GM12878 (cell line): Measurements from ENCODE around the gene TBCK. TPM values are rescaled to one million over a fixed set of nuclear protein-coding genes. Genes with fewer than 3 reads are reported as not detected.

Source experiments
- ATAC-seq: fragments of 200-7000 bp; cut with Tn5 transposase; 3 replicates; pipeline ENCODE4 v1.9.1; 2020; ENCODE audit warnings: mild to moderate bottlenecking, moderate library complexity
- BruUV-seq: library from RNA; stranded (reverse); fragments of 400-500 nt; replicated peaks from 2 replicates; lab custom pipeline; 2021; lab: Mats Ljungman, UMichigan
- CTCF ChIA-PET: fragments of 300-600 bp; sonication (Branson Sonifier 250); formaldehyde crosslinking; extraction: SDS; loops from one replicate; lab custom pipeline; 2021; ENCODE audit warnings: inconsistent platforms; lab: Yijun Ruan, JAX
- POLR2A ChIA-PET: fragments of 350-600 bp; formaldehyde crosslinking; extraction: SDS; loops from one replicate; lab custom pipeline; 2021; ENCODE audit warnings: inconsistent platforms; lab: Charles Lee
- RAD21 ChIA-PET: fragments of 300-600 bp; sonication (Branson Sonifier 250); formaldehyde crosslinking; loops from one replicate; lab custom pipeline; 2023; ENCODE audit warnings: antibody characterized with exemption; ENCODE audit not compliant: unreplicated experiment; lab: Charles Lee
- SMC1A ChIA-PET: fragments of 300-600 bp; sonication (Branson Sonifier 250); formaldehyde crosslinking; loops from one replicate; lab custom pipeline; 2023; ENCODE audit not compliant: unreplicated experiment, uncharacterized antibody; lab: Charles Lee
- DNase-seq: peaks from one replicate; pipeline ENCODE4 v3.0.0-alpha.2; 2011; ENCODE audit warnings: low read depth, low spot score
- FAIRE-seq: peaks from 3 replicates; lab custom pipeline; 2011; peaks lifted over from hg19 to GRCh38; lab: Jason Lieb, UNC
- H2AFZ ChIP-seq: 2 replicates; pipeline ENCODE4 v1.6.0; 2011; ENCODE audit warnings: low read depth, low read length, control low read depth; ENCODE audit not compliant: control insufficient read depth
- H3K27ac ChIP-seq: 2 replicates; pipeline ENCODE4 v1.5.1; 2011; ENCODE audit warnings: control low read depth; ENCODE audit not compliant: control insufficient read depth, insufficient read depth
- H3K27me3 ChIP-seq, 2 experiments: replicated peaks in 1 of 2; 2 replicates each; pipeline versions ENCODE4 v1.6.0 to v1.6.1; 2011; ENCODE audit warnings: low read length in 1 of 2; ENCODE audit not compliant: control insufficient read depth in 2 of 2, insufficient read depth in 2 of 2
- H3K36me3 ChIP-seq, 2 experiments: 2 replicates each; pipeline ENCODE4 v1.5.1; 2011; ENCODE audit warnings: low read length in 1 of 2; ENCODE audit not compliant: control insufficient read depth in 2 of 2, insufficient read depth in 2 of 2
- H3K4me1 ChIP-seq: 2 replicates; pipeline ENCODE4 v1.6.1; 2011; ENCODE audit warnings: mild to moderate bottlenecking, low read length, moderate library complexity, mixed read lengths; ENCODE audit not compliant: control insufficient read depth, insufficient read depth
- H3K4me2 ChIP-seq: 2 replicates; pipeline ENCODE4 v1.6.0; 2011; ENCODE audit warnings: control low read depth; ENCODE audit not compliant: control insufficient read depth, insufficient read depth
- H3K4me3 ChIP-seq: fragments of 200-600 bp; sonication (generic); 2 replicates; pipeline ENCODE4 v1.5.1; 2016
- H3K79me2 ChIP-seq: 2 replicates; pipeline ENCODE4 v1.6.0; 2011; ENCODE audit warnings: low read length; ENCODE audit not compliant: control insufficient read depth, insufficient read depth
- H3K9ac ChIP-seq: 2 replicates; pipeline ENCODE4 v1.8.0; 2011; ENCODE audit warnings: low read length, control low read depth, mixed read lengths; ENCODE audit not compliant: control insufficient read depth, insufficient read depth
- H3K9me3 ChIP-seq: replicated peaks from 3 replicates; pipeline ENCODE4 v1.5.1; 2011; ENCODE audit warnings: mild to moderate bottlenecking, low read length; ENCODE audit not compliant: control insufficient read depth, insufficient read depth
- H4K20me1 ChIP-seq: 2 replicates; pipeline ENCODE4 v1.6.0; 2011; ENCODE audit not compliant: control insufficient read depth, insufficient read depth
- ATF7 ChIP-seq: fragments of 450-650 bp; IDR thresholded peaks from 2 replicates; pipeline ENCODE4 v1.6.1; 2016; ENCODE audit warnings: low read depth, mild to moderate bottlenecking
- BACH1 ChIP-seq: fragments of 450-650 bp; IDR thresholded peaks from 2 replicates; pipeline ENCODE4 v1.6.1; 2017; ENCODE audit warnings: mild to moderate bottlenecking, borderline replicate concordance
- BHLHE40 ChIP-seq, 2 experiments: fragments of 450-650 bp in 1 of 2; IDR thresholded peaks; 2 replicates each; pipeline ENCODE4 v1.6.1; 2011 to 2017; ENCODE audit warnings: low read depth in 2 of 2, borderline replicate concordance in 1 of 2, improper control_type of control experiment in 1 of 2, low read length in 1 of 2, mild to moderate bottlenecking in 1 of 2
- FOXK2 ChIP-seq: fragments of 450-650 bp; IDR thresholded peaks from 2 replicates; pipeline ENCODE4 v1.6.1; 2017; ENCODE audit warnings: mild to moderate bottlenecking, moderate library complexity
- HDAC2 ChIP-seq: fragments of 200-600 bp; sonication (generic); IDR thresholded peaks from 2 replicates; pipeline ENCODE4 v1.6.1; 2017
- IKZF2 ChIP-seq, 2 experiments: fragments of 450-650 bp; IDR thresholded peaks; 2 replicates each; pipeline ENCODE4 v1.6.1; 2017; ENCODE audit warnings: mild to moderate bottlenecking in 2 of 2, moderate library complexity in 2 of 2
- NBN ChIP-seq: fragments of 450-650 bp; IDR thresholded peaks from 2 replicates; pipeline ENCODE4 v1.6.1; 2016
- NFYB ChIP-seq: IDR thresholded peaks from 2 replicates; pipeline ENCODE4 v1.6.1; 2011; ENCODE audit warnings: low read depth, mild to moderate bottlenecking, low read length, improper control_type of control experiment, moderate library complexity; ENCODE audit not compliant: insufficient read depth
- NRF1 ChIP-seq: conservative IDR thresholded peaks from 2 replicates; pipeline ENCODE4 v1.6.1; 2011; ENCODE audit warnings: mild to moderate bottlenecking, low read depth, low read length, improper control_type of control experiment
- POLR2A ChIP-seq: IDR thresholded peaks from 2 replicates; pipeline ENCODE4 v1.6.1; 2011; ENCODE audit warnings: low read depth, mild to moderate bottlenecking, low read length
- RFX5 ChIP-seq: IDR thresholded peaks from 2 replicates; pipeline ENCODE4 v1.6.1; 2011; ENCODE audit warnings: low read depth, low read length, improper control_type of control experiment
- ZBED1 ChIP-seq: IDR thresholded peaks from 2 replicates; pipeline ENCODE4 v1.6.1; 2016; ENCODE audit warnings: borderline replicate concordance
- ZNF217 ChIP-seq: fragments of 450-650 bp; IDR thresholded peaks from 2 replicates; pipeline ENCODE4 v1.6.1; 2017; ENCODE audit warnings: antibody characterized with exemption, mild to moderate bottlenecking
- in situ Hi-C: fragments of 300-500 bp; cut with MboI; formaldehyde crosslinking; loops from 9 replicates; pipeline ENCODE4 v1.14.3; 2018; ENCODE audit warnings: mixed read lengths
- intact Hi-C: fragments of 100-400 bp; cut with micrococcal nuclease; formaldehyde crosslinking; loops from one replicate; pipeline ENCODE4 v1.14.2; 2022; ENCODE audit not compliant: unreplicated experiment
- polyA plus RNA-seq, 11 experiments: library from polyadenylated mRNA; depleted of rRNA in 4 of 11; unstranded in 6 of 11; stranded (reverse) in 5 of 11; fragments of >200 nt; fragmentation: Nextera tagmentation in 4 of 11; fragmentation: Illumina TruSeq in 1 of 11; extraction: Ambion mirVana in 4 of 11; extraction: Trizol in 1 of 11; gene quantifications; 1 replicate in 1 of 11; 2 replicates in 10 of 11; pipeline versions ENCODE4 v1.2.1 to v1.2.3, GENCODE V29; 2011 to 2016; ENCODE audit warnings: inconsistent platforms in 2 of 11, missing spikeins in 2 of 11, low read depth in 1 of 11
- total RNA-seq, 4 experiments: library from RNA; depleted of rRNA in 3 of 4; stranded (reverse); fragments of >200 nt in 3 of 4; fragmentation: Illumina TruSeq in 1 of 4; extraction: Trizol in 1 of 4; gene quantifications; 2 replicates each; pipeline versions ENCODE4 v1.2.1 to v1.2.3, GENCODE V29; 2013 to 2021
- TF ChIP-seq, protein P1 (sequence below): fragments of 450-650 bp; IDR thresholded peaks from 2 replicates; pipeline ENCODE4 v1.6.1; 2017; ENCODE audit warnings: borderline replicate concordance
- TF ChIP-seq, protein P2 (sequence below): IDR thresholded peaks from 2 replicates; pipeline ENCODE4 v1.6.1; 2012; ENCODE audit warnings: low read depth, low read length, improper control_type of control experiment
- TF ChIP-seq, protein P3 (sequence below): fragments of 150-350 bp; IDR thresholded peaks from 2 replicates; pipeline ENCODE4 v1.6.1; 2014; ENCODE audit warnings: mild to moderate bottlenecking, low read depth, low read length
- TF ChIP-seq, protein P4 (sequence below): IDR thresholded peaks from 2 replicates; pipeline ENCODE4 v1.6.1; 2011; ENCODE audit warnings: low read depth, low read length, improper control_type of control experiment, borderline replicate concordance
- TF ChIP-seq, protein P5 (sequence below): IDR thresholded peaks from 2 replicates; pipeline ENCODE4 v1.6.1; 2011; ENCODE audit warnings: borderline replicate concordance, low read depth, mild to moderate bottlenecking, moderate library complexity, mixed read lengths, low read length; ENCODE audit not compliant: insufficient read depth; ENCODE audit errors: extremely low read length

TBCK gene
- total and polyA plus RNA-seq, 10 of the 15 experiments (the other 5 are each of a cell fraction or from before 2014, with no cell fraction given) = 4.1 to 30.3 (median 20.2) TPM

DNA sequence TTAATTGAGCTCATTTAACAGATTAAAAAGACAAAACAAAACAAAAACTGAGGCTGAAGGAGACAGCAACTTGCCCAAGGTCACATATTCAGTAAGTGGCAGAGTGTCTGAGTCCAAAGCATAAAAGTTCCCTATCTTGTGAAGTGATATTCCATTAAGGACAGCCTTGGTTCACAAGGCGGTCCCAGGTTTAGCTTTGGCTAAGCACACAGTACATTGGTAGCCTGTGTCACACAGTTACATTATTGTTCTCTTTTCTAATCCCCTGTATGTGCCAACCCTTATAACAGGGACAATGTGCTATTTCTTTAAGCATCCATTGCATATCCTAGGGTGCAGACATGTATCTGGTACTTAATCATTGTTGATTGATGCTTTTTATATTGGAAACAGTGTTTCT, 280.8 kb downstream of the TBCK start (continued):
- TF ChIP-seq, protein P1, sequence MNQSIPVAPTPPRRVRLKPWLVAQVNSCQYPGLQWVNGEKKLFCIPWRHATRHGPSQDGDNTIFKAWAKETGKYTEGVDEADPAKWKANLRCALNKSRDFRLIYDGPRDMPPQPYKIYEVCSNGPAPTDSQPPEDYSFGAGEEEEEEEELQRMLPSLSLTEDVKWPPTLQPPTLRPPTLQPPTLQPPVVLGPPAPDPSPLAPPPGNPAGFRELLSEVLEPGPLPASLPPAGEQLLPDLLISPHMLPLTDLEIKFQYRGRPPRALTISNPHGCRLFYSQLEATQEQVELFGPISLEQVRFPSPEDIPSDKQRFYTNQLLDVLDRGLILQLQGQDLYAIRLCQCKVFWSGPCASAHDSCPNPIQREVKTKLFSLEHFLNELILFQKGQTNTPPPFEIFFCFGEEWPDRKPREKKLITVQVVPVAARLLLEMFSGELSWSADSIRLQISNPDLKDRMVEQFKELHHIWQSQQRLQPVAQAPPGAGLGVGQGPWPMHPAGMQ = no peak
- no peak for TF ChIP-seq FOXK2
- no peak for TF ChIP-seq NFYB
- no peak for TF ChIP-seq IKZF2 (IDR thresholded peaks at IDR 0.05)
- TF ChIP-seq BACH1 = no peak
- no peak for TF ChIP-seq NBN

DNA sequence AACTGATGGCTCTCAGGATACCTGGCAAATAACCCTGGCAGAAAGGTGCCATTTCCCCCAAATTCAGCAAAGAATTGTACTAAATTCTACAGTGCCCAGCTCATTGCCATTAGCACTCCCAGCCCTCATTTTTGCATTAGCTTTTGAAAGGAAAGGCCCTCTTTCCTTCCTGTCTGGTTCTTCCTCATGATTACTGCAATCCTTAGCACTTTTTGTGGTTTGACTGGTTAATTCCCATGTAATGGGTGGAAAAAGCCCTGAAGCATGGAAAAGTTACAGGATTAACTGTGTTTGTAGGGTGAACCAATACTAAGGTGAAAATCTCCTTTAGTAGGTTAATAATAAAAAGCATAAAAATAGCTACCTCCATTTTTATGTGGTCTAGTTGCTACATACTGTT, 281.3 kb downstream of the TBCK start:
- in situ Hi-C loops (no loop called here), intact Hi-C loops (no loop called here)
- Histone ChIP-seq H3K4me2 (no peak overlapping the region), H3K9me3 (no peaks in the 10 kb centered on the region), H3K36me3 (no peaks in the 10 kb centered on the region), H3K4me1 (no peaks in the 10 kb centered on the region), H2AFZ (no peak overlapping the region), H3K9ac (no peak overlapping the region), H3K27me3 (no peaks in the 10 kb centered on the region), H3K79me2 (no peaks in the 10 kb centered on the region), H3K4me3 (no peak overlapping the region), H4K20me1 (no peaks in the 10 kb centered on the region), H3K27ac (no peak overlapping the region)
- ChIA-PET CTCF (interaction anchor here (0.7 kb wide), 1 partner anchor 75 kb away, joined by 3 read pairs; no protein-coding TSS in a partner anchor), RAD21 (no interaction called here), POLR2A (no interaction called here), SMC1A (no interaction called here)
- no peak for ATAC-seq
- no peak for DNase-seq
- no TSS peak for BruUV-seq
- TF ChIP-seq ATF7 (no peak), POLR2A (no peak), ZBED1 (no peak), ZNF217 (no peak), RFX5 (no peak), HDAC2 (no peak), NRF1 (no peak), BHLHE40 (IDR thresholded peaks at IDR 0.05; ENCODE audit: borderline replicate concordance in 1 of 2, low read depth in 2 of 2, low read length in 1 of 2) (no peak)
- TF ChIP-seq, protein P2, sequence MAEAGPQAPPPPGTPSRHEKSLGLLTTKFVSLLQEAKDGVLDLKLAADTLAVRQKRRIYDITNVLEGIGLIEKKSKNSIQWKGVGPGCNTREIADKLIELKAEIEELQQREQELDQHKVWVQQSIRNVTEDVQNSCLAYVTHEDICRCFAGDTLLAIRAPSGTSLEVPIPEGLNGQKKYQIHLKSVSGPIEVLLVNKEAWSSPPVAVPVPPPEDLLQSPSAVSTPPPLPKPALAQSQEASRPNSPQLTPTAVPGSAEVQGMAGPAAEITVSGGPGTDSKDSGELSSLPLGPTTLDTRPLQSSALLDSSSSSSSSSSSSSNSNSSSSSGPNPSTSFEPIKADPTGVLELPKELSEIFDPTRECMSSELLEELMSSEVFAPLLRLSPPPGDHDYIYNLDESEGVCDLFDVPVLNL = no peak
- TF ChIP-seq, protein P3, sequence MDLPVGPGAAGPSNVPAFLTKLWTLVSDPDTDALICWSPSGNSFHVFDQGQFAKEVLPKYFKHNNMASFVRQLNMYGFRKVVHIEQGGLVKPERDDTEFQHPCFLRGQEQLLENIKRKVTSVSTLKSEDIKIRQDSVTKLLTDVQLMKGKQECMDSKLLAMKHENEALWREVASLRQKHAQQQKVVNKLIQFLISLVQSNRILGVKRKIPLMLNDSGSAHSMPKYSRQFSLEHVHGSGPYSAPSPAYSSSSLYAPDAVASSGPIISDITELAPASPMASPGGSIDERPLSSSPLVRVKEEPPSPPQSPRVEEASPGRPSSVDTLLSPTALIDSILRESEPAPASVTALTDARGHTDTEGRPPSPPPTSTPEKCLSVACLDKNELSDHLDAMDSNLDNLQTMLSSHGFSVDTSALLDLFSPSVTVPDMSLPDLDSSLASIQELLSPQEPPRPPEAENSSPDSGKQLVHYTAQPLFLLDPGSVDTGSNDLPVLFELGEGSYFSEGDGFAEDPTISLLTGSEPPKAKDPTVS = no peak
- TF ChIP-seq, protein P4, sequence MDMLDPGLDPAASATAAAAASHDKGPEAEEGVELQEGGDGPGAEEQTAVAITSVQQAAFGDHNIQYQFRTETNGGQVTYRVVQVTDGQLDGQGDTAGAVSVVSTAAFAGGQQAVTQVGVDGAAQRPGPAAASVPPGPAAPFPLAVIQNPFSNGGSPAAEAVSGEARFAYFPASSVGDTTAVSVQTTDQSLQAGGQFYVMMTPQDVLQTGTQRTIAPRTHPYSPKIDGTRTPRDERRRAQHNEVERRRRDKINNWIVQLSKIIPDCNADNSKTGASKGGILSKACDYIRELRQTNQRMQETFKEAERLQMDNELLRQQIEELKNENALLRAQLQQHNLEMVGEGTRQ = no peak
- TF ChIP-seq, protein P5, sequence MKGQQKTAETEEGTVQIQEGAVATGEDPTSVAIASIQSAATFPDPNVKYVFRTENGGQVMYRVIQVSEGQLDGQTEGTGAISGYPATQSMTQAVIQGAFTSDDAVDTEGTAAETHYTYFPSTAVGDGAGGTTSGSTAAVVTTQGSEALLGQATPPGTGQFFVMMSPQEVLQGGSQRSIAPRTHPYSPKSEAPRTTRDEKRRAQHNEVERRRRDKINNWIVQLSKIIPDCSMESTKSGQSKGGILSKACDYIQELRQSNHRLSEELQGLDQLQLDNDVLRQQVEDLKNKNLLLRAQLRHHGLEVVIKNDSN = no peak
- no peak for FAIRE-seq
